Measurements from ENCODE around the gene DOCK1.

The DOCK1 gene

DNA sequence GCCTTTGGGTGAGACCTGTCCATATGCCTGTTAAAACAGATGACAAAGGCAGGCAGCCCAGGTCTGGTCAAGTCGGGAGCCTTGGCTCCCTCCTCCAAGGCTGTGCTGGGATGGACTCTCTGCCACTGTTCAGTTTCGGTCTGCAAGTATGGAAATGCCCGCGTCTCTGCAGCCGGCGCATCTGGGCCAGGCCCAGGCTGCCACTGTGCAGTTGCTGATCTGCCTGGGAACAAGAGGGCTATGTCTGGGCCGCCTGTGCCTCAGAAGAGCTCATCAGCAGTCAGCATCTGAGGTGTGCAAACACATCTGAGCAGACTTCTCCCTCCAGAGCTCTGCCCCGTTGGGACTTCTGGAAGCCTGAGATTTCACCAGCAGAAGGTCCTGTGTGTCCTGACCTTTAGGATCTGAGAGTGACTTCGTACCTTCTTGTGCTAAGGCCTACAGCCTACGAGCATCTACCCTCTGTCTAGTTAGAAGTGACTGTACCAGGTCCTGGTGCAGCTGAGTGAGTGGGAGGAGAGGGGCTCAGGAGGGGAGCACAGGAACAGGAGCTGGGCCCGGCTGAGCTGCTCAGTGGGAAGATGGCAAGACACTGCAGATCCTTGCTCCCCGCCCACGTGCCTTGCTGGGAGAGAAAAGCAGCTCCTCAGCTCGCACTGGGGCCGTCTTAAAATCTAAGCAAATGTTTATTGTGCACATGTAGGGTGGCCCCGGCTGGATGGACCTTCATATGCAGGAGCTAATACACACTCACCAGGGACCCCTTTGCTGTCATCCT lies 50.9 kb downstream of the DOCK1 start:
- DNase-seq: no peak

DNA sequence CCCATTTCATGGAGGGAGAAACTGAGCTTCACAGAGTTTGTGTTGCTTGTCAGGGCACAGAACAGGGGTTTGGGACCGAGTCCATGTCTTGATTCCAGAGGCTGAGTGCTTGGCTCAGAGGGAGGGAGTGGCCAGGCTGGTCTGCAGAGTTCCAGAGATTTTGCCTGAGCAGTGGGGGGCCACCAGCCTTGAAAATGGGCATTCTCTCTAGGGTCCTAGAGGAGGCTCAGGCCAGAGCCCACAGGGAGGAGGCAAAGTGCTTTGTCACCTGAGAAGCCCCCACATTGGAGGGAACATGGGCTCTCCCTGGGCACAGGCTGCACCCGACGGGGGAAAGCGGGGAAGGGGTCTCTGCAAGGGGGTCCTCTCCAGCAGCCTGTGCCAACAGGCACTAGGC lies 51.5 kb downstream of the DOCK1 start:
- DNase-seq: no peak

DNA sequence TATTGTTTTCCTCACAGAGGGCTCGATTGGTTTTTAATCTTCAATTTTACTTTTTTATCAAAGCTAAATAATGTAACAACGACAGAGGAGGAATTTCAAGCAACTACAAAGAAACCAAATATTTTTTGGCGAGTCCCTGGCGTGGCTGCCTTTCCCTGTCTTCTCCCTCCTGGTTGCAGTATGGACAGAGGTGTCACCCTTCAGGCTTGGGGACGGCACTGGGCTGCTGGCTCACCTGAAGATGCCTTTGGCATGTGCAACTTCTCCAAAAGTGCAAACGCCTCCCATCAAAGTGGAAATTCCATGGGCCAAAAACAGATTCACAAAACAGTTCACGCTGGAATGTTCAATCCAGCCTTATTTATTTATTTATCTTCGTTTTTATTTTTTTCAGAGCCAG lies 51.9 kb downstream of the DOCK1 start:
- no peak for DNase-seq

DNA sequence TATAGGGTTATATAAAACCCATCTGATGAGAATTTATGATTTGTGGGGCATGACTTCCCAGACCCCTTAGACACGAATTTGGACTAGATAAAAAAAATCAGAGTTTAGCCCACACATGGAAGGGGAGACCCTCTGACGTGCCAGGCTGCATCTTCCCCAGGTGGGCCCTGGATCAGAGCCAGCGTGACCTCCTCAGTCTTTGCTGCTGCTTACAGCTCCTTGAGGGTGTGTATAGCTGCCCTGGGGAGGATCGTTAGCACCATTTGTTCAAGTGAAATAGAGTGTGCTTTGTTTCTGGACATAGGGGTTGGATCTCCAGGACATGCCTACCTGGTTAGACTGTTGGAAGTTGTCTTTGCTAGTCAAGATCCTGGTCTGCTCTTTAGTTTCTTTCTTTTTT lies 54.2 kb downstream of the DOCK1 start:
- DNase-seq: no peak

DNA sequence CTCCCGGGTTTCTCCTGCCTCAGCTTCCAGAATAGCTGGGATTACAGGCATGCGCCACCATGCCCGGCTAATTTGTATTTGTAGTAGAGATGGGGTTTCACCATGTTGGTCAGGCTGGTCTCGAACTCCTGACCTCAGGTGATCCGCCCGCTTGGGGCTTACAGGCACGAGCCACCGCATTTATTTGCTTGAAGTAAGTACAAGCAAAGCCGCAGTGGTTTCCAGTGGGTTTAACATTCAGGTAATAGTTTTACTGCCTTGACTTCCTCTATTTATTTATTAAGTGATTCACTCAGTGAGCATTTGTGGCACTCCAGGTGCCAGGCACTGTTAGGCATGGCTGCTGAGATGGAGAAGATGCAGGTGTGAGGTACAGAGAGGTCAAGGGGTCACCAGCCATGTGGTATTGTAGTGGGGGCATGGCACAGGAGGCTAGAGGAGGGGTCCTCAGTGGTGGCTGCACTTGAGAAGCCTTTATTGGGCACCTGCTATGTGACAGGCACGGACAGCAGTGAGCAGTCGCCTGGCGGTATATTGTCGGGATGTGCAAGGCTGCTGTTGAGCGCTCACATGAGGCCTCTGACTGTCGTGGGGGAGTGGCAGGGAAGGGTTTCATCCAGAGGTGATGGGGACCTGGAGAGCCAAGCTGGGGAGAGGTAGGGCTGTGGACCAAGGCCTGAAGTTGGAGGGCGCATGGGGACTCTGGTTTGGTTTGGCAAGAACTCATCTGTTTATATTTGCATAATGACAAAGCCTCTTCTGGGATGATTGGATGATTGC lies 54.9 kb downstream of the DOCK1 start:
- no peak for DNase-seq

DNA sequence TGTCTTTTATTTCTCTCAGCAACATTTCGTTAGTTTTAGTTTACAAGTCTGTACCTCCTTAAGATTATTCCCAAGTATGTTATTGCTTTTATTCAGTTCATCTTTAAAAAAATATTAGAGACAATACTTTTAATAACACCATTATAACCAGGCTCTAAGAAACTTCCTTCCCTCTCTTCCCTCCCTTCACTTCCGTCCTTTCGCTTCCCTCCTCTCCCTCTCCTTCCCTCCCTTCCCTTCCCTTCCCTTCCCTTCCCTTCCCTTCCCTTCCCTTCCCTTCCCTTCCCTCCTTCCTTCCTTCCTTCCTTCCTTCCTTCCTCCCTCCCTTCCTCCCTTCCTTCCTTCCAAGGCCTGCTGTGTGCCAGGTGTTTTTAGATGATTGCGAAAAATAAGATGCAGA lies 58.1 kb downstream of the DOCK1 start:
- DNase-seq: no peak

DNA sequence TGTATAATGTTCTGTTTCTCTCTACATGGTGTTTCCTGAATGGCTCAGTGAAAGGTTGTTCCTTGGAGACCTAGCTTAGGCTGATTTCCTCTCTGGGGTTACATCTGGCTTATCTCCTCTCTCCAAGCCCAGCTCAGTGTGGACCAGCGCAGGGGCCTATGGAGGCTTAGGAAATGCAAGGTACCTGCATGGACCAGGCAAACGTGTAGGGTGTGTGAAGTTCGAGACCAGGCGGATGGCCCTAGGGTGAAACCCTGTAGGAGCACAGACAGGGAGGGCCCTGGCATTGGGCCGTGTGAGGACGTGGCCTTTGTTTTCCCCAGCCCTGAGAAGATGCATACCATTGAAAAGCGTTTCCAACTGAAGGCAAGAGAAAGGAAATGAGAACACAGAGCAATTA lies 59.0 kb downstream of the DOCK1 start:
- no peak for DNase-seq

DNA sequence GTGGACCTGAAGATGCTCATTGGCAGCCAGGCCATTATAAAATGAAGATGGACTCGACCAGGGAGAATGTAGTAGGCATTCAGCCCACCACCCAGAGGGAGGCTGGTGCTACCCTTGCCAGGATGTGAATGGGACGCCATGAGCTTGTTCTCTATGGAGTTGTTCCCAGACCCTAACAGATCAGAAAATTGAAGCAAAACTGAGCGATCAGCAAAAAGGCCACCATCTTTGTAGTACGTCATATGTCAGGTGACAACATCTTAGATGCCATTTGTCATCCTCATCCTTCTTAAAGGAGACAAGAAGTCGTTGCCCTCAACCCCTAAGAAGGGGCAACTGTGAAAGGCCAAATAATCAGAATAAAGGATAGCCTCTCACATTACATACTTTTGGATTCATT lies 61.7 kb downstream of the DOCK1 start:
- DNase-seq: no peak

DNA sequence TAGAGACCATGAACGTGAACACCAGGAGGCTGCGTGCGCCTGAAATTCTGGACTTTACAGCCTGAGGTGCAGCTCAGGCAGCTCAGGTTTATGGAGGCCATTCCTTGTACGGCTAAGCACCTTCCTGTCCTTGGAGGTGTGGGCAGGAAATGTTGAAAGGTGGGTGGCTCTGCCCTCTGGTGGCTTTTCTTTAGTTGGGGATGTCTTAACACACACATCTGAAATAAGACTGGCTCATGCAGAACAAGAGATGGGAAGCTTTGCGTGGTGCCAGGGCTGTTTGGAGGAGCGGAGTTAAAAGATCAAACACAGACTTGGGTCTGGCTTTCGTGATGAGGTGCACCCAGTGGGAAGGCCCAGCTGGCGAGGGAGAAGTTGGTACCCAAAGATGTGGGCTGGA lies 64.1 kb downstream of the DOCK1 start:
- no peak for DNase-seq

DNA sequence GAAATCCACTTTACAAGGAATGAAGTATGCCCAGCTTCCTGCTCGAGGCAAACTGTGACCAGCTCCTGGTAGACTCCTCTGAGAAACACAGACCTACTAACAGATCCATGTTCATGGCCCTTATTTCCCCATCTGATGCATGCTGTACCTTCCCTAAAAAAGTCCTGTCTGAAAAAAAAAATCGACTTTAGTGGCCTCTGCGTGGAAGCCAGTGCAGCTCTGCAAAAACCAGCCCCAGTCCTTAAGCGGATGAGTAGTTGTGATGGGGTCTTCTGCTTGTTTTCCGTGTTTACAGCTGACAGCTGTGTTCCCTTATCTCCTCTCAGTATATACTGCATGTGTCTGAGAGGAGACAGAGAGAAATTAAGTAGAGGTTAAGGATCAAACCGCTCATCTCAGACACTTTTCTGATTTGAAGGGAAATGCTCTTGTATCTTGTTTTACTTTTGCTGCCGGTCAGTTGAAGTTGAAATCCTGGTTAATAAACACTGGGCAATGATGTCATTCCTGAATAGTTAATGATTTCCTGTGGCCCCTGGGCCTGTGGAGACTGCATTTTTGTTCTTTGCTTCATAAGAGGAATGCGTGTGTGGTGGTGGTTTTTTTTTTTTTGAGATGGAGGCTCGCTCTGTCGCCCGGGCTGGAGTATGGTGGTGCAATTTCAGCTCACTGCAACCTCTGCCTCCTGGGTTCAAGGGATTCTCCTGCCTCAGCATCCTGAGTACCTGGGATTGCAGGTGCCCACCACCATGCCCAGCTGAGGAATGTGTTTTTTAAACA lies 67.6 kb downstream of the DOCK1 start:
- DNase-seq: no peak

DNA sequence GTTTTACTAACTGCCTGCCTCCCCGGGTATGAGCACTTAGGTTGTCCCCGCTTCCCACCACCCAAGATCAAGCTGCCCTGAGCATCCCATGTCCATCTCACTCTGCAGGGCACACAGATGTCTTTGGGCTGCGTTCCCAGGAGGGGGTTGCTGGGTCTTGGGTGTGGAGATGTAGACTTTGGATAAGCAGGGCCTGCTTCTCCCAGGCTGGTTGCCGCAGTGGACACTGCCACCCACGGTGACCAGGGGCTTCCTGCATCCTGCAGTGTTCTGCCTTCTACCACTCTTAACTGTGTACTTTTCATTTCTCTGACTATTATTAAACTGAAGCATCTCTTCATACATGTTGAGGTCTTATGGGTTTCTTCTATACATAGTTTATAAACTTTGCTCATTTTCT lies 70.0 kb downstream of the DOCK1 start:
- no peak for DNase-seq

DNA sequence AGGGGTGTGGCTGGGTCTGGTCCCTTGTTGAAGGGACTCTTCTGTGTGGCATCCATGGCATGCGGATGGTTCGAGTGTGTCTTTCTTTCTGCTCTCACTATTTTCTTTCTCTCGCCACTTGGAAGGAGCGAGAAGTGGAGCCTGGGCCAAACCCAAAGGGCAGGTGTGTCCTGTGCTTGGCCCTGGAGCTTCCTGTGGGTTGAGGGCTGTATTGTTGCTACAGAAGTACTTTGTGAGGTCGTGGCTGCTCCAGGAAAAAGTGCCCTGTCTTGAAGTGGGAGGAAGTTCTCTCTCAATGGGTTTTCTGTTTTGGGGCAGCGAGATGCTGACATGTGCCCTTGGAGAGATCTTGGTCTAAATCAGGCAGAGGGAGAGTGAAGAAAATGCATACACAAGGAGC lies 72.0 kb downstream of the DOCK1 start:
- DNase-seq: no peak

DNA sequence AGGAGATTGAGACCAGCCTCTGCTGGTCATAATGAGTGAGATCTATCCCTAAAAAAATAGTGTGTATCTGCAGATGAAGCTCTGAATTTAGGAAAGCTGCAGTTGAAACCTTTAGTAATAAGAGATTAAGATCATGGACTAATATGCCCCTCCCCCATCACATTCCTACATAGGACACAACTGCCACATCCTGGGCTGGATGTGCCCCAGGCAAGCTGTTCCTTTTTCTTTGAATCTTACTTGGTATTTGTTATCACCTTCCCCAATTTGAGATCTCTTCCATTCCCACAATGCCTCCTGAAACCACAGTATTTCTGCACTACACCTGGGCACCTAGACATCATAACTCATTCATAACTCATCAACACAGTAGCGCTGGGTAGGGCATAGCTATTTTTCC lies 74.1 kb downstream of the DOCK1 start:
- no peak for DNase-seq

DNA sequence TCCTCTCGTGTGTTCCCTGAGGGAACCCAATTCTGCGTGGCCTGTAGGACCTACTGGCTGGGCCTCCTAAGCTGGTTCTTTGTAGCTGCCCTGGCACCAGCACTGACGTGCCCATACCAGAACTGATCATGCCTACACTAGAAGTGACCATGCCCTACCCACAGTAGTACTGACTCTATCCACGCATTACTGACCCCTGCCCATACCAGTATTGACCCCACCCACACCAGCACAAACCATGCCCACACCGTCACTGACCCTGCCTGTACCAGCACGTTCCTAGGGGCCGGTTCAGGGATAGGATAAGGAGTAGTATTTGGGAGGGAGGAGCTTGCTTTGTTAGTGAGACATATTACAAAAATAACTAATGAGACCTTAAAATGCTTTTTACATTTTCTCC lies 88.0 kb downstream of the DOCK1 start:
- DNase-seq: no peak

DNA sequence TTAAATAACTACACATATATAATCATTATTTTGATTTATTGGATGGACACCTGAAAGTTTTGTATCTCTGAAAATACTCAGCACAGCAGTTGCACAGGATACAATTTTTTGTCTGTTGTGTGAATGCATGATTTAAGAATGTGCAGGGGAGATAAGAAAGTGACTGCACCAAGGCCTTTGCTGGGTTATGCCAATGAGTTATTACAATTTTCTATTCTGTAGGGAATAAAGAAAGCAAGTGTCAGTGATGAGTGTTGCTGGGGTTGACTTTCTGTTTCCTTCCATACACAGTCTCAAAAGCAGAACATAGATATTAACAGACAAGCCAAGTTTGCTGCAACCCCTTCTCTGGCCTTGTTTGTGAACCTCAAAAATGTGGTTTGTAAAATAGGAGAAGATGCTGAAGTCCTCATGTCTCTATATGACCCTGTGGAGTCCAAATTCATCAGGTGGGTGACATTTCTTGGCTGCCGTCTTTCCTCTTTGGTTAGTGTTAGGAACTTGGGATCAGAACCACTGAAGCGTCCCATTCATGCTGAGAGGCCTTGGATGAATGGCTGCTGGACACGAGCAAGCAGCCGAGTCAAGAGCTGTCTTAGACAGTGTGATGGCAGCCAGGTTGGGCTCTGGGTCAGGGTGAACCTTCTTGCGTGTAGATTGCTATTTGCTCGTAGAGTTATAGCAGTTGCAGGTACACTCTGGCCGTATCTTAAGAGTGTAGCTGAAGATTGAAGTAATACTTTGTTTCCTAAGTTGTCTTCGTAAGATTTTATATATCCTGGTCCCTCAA lies 92.8 kb downstream of the DOCK1 start:
- DNase-seq: no peak

DNA sequence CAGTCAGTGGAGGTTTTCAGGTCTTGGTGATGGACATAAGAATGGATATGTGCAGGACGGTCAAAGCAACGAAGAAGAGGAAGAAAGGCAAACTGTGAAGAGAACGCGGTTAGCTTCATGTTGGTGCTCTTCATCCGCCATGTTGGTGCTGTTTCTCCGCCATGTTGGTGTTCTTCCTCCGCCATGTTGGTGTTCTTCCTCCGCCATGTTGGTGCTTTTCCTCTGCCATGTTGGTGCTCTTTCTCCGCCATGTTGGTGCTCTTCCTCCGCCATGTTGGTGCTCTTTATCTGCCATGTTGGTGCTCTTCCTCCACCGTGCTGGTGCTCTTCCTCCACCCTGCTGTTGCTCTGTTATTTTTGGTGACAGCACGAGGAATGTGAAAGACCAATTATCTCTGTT lies 95.4 kb downstream of the DOCK1 start:
- DNase-seq: no peak

DNA sequence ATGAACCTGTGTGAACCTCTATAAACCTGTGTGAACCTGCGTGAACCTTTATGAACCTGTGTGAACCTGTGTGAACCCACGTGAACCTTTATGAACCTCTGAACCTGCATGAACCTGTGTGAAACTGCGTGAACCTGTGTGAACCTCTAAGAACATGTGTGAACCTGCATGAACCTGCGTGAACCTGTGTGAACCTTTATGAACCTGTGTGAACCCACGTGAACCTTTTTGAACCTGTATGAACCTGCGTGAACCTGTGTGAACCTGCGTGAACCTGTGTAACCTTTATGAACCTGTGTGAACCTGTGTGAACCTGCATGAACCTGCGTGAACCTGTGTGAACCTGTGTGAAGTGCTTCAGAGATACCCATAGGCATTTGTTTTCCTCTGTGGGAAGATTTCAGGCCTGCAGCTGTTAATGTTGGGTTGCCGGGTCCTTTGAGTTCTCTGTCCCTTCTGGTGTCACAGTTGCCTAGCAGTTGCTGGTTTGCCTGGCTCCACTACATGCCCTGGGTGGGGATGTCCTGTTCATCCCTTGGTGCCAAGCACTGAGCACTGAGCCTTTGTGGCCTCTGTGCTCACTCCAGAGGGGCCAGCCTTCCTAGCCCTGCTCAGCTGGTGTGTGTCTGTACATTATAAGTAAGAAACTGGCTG lies 97.9 kb downstream of the DOCK1 start:
- no peak for DNase-seq

DNA sequence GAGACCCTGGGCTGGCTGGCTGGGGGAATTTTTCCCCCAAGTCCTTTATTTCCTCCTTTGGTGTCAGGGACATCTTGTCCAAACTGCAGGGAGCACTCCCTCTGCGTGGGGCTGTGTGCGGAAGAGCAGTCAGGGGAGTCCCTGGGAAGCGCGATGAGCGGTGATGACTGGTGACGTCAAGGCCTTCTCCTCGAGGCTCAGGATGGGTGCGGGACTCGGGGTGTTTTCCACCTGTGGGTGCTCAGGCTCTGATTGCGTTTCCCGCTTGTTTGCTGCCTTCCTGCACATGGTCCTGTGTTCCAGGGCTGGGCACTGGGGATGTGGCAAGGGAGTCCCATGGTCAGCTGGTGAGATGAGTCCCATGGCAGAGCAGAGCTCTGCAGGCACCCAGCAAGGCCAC lies 101.2 kb downstream of the DOCK1 start:
- DNase-seq: no peak

DNA sequence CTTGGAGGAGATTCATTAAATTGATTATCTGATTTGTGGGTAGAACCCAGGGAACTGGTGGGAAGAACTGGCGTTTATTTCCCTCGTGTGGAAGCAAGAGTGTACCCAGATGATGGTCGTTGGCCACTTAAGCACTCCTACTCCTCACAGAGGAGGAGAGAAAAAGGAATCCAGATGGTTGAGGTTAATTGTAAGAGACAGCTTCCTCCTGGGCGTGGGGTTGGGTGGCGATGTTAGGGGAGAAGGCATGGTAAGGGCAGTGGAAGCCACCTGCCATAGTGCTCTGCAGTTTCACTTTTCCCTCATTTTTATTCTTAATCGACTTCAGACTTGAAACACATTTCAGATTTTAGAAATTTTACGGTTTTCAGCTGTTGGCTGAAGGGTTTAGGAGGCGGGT lies 104.1 kb downstream of the DOCK1 start:
- no peak for DNase-seq

DNA sequence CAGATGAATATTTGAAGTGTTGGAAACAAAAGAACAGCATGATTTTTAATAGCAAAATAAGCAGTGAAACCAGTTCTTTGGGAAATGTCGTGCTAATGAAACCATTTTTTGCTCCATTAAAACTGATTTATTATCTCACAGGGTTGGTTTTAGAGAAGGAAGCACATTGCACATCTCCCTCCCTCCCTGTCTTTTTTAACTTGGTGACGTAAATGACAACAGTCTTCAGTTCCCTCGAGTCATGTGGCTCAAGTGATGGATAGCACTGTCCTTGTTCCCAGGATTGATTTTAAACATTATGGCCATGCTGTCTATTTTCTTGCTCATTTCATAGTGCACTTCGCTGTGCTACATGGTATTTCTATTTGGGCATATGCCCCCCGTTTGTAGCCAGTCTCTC lies 105.9 kb downstream of the DOCK1 start:
- no peak for DNase-seq

DNA sequence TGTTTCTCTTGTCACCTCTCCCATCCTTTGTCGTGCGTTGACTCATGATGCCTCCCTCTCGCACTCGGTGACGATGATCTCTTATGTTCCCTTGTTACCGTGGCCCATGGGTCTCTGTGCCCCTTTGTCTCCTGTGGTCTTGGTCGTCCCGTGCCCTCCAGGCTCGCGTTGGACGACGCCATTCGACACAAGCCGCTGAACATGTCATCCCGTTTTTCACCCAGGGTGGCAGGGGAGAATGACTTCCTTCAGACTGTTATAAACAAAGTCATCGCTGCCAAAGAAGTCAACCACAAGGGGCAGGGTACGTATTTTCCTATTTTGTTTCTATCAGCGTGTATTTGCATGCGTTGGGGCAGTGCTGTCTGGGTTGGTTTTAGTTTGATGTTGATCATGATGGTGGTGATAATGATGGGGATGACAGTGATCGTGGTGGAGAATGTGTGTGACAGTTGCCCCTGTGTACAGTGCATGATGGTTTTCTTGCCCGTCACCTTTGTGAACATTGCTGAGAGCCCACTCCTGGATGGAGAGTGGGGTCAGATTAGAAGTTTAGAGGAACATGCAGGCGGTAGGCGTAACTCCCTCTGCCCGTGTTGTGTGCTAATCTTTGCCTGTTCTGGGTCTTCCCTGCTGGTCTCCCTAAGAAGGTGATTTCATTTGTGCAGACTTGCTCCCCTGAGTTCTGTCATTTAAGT lies 107.0 kb downstream of the DOCK1 start:
- DNase-seq: no peak

DNA sequence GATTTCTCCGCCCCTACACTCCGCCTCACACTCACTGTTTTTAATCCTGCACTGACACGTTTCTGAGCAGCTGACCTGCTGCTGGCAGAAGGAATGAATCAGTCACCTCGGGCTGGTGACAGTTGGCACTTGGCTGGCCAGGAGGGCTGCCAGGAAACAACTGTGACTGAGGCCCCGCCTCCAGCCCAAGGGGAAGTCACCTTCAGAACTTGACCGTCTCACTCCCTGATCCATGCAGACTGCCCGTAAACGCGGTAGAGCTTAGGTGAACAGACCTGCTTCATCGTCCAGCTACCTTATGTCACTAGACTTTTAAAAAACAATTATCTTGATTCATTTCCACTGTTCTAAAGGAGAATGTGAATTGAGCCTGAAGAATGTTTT lies 107.5 kb downstream of the DOCK1 start:
- no peak for DNase-seq
